Bronchial epithelial cell (primary cell): ENCODE data around the gene SUCNR1. TPM values are rescaled to one million over a fixed set of nuclear protein-coding genes. Genes with fewer than 3 reads are reported as not detected.
"Not testable (repeated sequence)": the region's sequence is repeated elsewhere in the genome, so short reads cannot be mapped to it uniquely, and the experiment has no call there.

ENCODE experiments used
- DNase-seq: peaks from one replicate; pipeline ENCODE4 v3.0.0-alpha.2; 2010; ENCODE audit warnings: low read depth
- FAIRE-seq: peaks from 2 replicates; lab custom pipeline; 2011; peaks lifted over from hg19 to GRCh38; lab: Jason Lieb, UNC
- H3K27me3 ChIP-seq: 2 replicates; pipeline ENCODE4 v1.5.1; 2011; ENCODE audit warnings: low read length; ENCODE audit not compliant: control insufficient read depth, insufficient read depth
- H3K36me3 ChIP-seq: 2 replicates; pipeline ENCODE4 v1.5.1; 2011; ENCODE audit warnings: low read length; ENCODE audit not compliant: control insufficient read depth, insufficient read depth
- H3K4me3 ChIP-seq: 2 replicates; pipeline ENCODE4 v1.5.1; 2011; ENCODE audit warnings: mild to moderate bottlenecking, low read depth, low read length, control low read depth
- CTCF ChIP-seq: IDR thresholded peaks from 2 replicates; pipeline ENCODE4 v1.5.1; 2011; ENCODE audit warnings: mild to moderate bottlenecking, moderate library complexity, low read length, control low read depth, inconsistent platforms; ENCODE audit not compliant: insufficient read depth, severe bottlenecking
- total RNA-seq: library from RNA; depleted of rRNA; stranded (reverse); fragments of >200 nt; gene quantifications from 2 replicates; pipeline ENCODE4 v1.2.1, GENCODE V29; 2014

Gene SUCNR1
- total RNA-seq, 1 donor from 2014 or later, result not detected

GRCh38 chr3:151839313-151839631, 34.2 kb upstream of the SUCNR1 start:
- no peak for FAIRE-seq
- H3K27me3 ChIP-seq, result no peaks in the 10 kb centered on the region

GRCh38 chr3:151841801-151842200, 31.6 kb upstream of the SUCNR1 start:
- no peak for DNase-seq
- FAIRE-seq, result no peak
- H3K36me3 ChIP-seq, result no peaks in the 10 kb centered on the region
- H3K4me3 ChIP-seq, result no peak overlapping the region
- no peak for TF ChIP-seq CTCF
- no peaks in the 10 kb centered on the region for H3K27me3 ChIP-seq

More at GRCh38 chr3:151839313-151839631, 34.2 kb upstream of the SUCNR1 start:
- TF ChIP-seq CTCF, result no peak
- no peaks in the 10 kb centered on the region for H3K36me3 ChIP-seq
- no peak overlapping the region for H3K4me3 ChIP-seq
- DNase-seq, result no peak

- DNase-seq (no peak), FAIRE-seq (no peak)
- H3K4me3 ChIP-seq, result no peak overlapping the region
- no peaks in the 10 kb centered on the region for H3K27me3 ChIP-seq
- no peaks in the 10 kb centered on the region for H3K36me3 ChIP-seq
- TF ChIP-seq CTCF, result no peak
Observed at GRCh38 chr3:151843275-151843674, 30.2 kb upstream of the SUCNR1 start.

- Histone ChIP-seq H3K27me3 (no peaks in the 10 kb centered on the region), H3K4me3 (no peak overlapping the region), H3K36me3 (no peaks in the 10 kb centered on the region)
- DNase-seq (no peak), FAIRE-seq (no peak)
- TF ChIP-seq CTCF, result no peak
Observed at GRCh38 chr3:151845306-151845905, 28.0 kb upstream of the SUCNR1 start.

GRCh38 chr3:151850065-151850464, 23.4 kb upstream of the SUCNR1 start:
- H3K27me3 ChIP-seq, DNase-seq, FAIRE-seq, H3K36me3 ChIP-seq, H3K4me3 ChIP-seq: not testable (repeated sequence)

- no peak for DNase-seq
- TF ChIP-seq CTCF, result no peak
- FAIRE-seq, result no peak
- H3K27me3 ChIP-seq, result no peaks in the 10 kb centered on the region
- H3K36me3 ChIP-seq, result no peaks in the 10 kb centered on the region
- H3K4me3 ChIP-seq, result no peak overlapping the region
Observed at GRCh38 chr3:151852074-151852811, 21.2 kb upstream of the SUCNR1 start.
